Right ventricle myocardium superior (tissue), 1 donor: Measurements from ENCODE around the gene LAG3. TPM values are rescaled to one million over a fixed set of nuclear protein-coding genes. Genes with fewer than 3 reads are reported as not detected.

Experiments
- total RNA-seq: library from RNA; stranded (reverse); fragmentation: NEBNext Ultra II Directional; extraction: Animal tissue kit (Norgen Biotek cat#: 25700); gene quantifications from one replicate; pipeline ENCODE4 v1.2.1, GENCODE V29; 2021
- donor health status: DM: no; HTN: yes; CAD: no; lungs with severe emphysema.

The LAG3 gene
- total RNA-seq, 1 donor from 2014 or later: 0.22 TPM

Other genes starting within 250 kb of the LAG3 start
- gene GAPDH, start 238.0 kb upstream of the LAG3 start, total RNA-seq: 4,109 TPM
- 14.1 TPM for gene IFFO1, start 216.5 kb upstream of the LAG3 start, total RNA-seq
- 14.8 TPM for gene NOP2, start 204.2 kb upstream of the LAG3 start, total RNA-seq
- gene CHD4, start 165.1 kb upstream of the LAG3 start, total RNA-seq: 142 TPM
- gene LPAR5, start 136.6 kb upstream of the LAG3 start, total RNA-seq: 7.3 TPM
- gene ACRBP, start 125.1 kb upstream of the LAG3 start, total RNA-seq: 0.51 TPM
- 25.3 TPM for gene ING4, start 109.4 kb upstream of the LAG3 start, total RNA-seq
- 23.0 TPM for gene ZNF384, start 83.1 kb upstream of the LAG3 start, total RNA-seq
- gene PIANP, start 71.7 kb upstream of the LAG3 start, total RNA-seq: 0.35 TPM
- gene COPS7A, start 48.5 kb upstream of the LAG3 start, total RNA-seq: 70.4 TPM
- gene MLF2, start 19.4 kb upstream of the LAG3 start, total RNA-seq: 153 TPM
- 108 TPM for gene PTMS, start 6.2 kb upstream of the LAG3 start, total RNA-seq
- 10.4 TPM for gene CD4, start 17.0 kb downstream of the LAG3 start, total RNA-seq
- 4.4 TPM for gene GPR162, start 49.3 kb downstream of the LAG3 start, total RNA-seq
- gene P3H3, start 55.9 kb downstream of the LAG3 start, total RNA-seq: 10.0 TPM
- 2.9 TPM for gene GNB3, start 68.4 kb downstream of the LAG3 start, total RNA-seq
- gene CDCA3, start 78.8 kb downstream of the LAG3 start, total RNA-seq: 1.3 TPM
- 63.0 TPM for gene USP5, start 79.6 kb downstream of the LAG3 start, total RNA-seq
- 804 TPM for gene TPI1, start 95.0 kb downstream of the LAG3 start, total RNA-seq
- 3.2 TPM for gene SPSB2, start 100.8 kb downstream of the LAG3 start, total RNA-seq
- 8.2 TPM for gene LRRC23, start 132.3 kb downstream of the LAG3 start, total RNA-seq
- gene ENO2, start 142.1 kb downstream of the LAG3 start, total RNA-seq: 7.4 TPM
- 69.7 TPM for gene ATN1, start 155.4 kb downstream of the LAG3 start, total RNA-seq
- gene RNU7-1, start 171.3 kb downstream of the LAG3 start, total RNA-seq: not detected
- 251 TPM for gene C12orf57, start 171.5 kb downstream of the LAG3 start, total RNA-seq
- 7.2 TPM for gene PTPN6, start 178.8 kb downstream of the LAG3 start, total RNA-seq
- 136 TPM for gene PHB2, start 198.1 kb downstream of the LAG3 start, total RNA-seq
- 39.0 TPM for gene EMG1, start 198.4 kb downstream of the LAG3 start, total RNA-seq
- 48.7 TPM for gene LPCAT3, start 246.0 kb downstream of the LAG3 start, total RNA-seq